ENCODE results near the gene PPP1R10.

Gene PPP1R10

DNA sequence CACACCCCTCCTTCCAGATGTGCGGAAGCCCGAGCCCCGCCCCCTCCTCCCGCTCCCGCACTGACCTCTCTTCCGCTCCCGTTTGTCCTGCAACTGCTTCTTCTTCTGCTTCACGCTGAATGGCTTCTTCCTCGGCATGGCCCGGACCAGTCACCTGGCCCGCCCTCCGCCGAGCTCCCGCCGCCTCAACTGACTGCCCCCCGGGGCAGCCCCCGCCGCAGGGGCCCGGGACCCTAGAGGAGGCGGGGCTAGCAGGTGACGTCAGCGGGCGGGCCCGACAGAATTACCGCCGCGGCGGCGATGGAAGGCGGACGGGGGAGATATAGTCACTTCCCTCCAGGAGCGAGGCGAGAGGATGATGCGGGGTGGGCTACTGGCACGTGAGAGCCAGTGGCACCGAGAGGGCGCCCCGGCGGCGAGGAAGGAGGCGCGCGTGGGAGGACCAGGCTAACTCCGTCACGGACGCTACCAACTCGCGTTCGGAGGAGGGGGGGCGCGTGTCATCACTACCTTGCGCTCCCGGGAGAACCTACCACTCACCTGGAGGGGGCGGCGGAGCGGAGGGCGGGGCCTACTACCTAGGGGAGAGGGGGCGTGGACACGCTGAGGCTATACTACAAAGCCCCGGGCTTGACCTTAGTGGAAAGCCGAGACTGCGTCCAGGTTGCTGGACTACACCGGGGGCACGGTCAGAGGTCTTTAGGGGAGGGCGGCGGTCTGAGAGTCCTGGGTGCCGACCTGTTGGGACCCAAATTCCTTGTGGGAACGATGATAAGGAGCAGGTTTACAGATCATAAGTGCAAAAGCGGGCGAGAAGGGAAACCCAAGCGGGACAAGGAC lies 60.8 kb downstream of the PPP1R10 start, which contains the start of gene GNL1:
GNL1 (minus strand) TSS at position 424 of the 840 bp plus-strand sequence; CDS start at position 138, 286 bp downstream.
- TF ChIP-seq, protein P1, sequence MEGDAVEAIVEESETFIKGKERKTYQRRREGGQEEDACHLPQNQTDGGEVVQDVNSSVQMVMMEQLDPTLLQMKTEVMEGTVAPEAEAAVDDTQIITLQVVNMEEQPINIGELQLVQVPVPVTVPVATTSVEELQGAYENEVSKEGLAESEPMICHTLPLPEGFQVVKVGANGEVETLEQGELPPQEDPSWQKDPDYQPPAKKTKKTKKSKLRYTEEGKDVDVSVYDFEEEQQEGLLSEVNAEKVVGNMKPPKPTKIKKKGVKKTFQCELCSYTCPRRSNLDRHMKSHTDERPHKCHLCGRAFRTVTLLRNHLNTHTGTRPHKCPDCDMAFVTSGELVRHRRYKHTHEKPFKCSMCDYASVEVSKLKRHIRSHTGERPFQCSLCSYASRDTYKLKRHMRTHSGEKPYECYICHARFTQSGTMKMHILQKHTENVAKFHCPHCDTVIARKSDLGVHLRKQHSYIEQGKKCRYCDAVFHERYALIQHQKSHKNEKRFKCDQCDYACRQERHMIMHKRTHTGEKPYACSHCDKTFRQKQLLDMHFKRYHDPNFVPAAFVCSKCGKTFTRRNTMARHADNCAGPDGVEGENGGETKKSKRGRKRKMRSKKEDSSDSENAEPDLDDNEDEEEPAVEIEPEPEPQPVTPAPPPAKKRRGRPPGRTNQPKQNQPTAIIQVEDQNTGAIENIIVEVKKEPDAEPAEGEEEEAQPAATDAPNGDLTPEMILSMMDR (IDR thresholded peaks at IDR 0.05; ENCODE audit: borderline replicate concordance, insufficient read depth, low read depth, low read length) = no peak
- H3K4me3 ChIP-seq (ENCODE audit: low read depth, low read length) = peak within 1 kb of the TSS; percentile 75

DNA sequence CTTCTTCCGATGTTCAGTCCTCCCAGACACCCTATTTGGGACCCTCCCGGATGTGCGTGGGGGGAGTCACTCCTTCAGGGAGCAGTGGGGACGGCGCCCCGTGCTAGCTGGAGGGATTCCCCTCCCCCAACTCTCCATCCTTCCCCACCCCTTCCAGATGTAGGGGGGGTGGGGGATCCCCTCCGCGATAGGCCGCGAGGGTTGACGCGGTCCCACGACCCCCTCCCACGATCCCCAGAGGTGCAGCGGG lies 61.3 kb downstream of the PPP1R10 start:
- H3K4me3 ChIP-seq (ENCODE audit: low read depth, low read length) = peak overlapping the region; percentile 75
- TF ChIP-seq, protein P1 (IDR thresholded peaks at IDR 0.05; ENCODE audit: borderline replicate concordance, insufficient read depth, low read depth, low read length) = no peak

DNA sequence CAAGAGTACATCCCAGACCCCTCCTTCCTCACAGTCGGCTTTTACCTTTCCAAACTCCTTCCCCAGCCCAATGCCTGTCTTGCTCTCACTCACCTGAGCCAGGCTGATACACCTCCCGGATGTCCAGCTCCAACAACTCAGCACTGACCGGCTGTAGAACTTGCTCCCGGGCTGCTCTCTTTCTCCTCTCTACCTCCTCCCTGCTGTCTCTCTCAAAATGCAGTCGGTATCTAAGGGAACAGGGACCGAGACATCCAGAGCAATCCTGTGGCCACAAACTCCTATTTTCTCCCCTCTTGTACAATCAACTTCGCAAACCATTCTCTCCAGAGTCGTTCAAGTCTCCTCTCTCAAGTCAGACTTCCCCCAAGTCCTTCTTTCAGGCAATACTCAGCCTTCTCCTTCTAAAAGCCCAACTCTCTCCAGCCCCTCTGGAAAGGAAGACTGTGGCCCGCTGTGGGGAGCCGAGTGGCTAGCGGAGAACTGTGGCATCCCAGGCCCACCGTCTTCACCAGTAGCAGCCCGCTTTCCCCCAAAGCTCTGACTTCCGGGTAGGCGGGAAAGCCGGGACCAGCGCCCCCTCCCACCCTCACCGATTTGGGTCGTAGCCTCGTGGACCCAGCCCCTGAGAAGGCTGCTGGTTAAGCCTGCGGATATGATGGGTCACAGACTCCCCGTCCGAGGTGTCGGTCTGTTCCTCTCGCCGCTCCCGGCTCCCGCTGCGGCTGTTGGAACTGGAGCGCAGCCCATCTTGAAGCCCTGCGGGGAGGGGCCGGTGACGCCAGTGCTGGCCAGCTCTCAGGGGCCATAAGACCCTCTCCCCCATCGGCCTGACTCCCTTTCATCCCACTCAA lies 61.9 kb downstream of the PPP1R10 start:
- TF ChIP-seq, protein P1 (IDR thresholded peaks at IDR 0.05; ENCODE audit: borderline replicate concordance, insufficient read depth, low read depth, low read length) = no peak
- H3K4me3 ChIP-seq (ENCODE audit: low read depth, low read length) = peak overlapping the region; percentile 75

DNA sequence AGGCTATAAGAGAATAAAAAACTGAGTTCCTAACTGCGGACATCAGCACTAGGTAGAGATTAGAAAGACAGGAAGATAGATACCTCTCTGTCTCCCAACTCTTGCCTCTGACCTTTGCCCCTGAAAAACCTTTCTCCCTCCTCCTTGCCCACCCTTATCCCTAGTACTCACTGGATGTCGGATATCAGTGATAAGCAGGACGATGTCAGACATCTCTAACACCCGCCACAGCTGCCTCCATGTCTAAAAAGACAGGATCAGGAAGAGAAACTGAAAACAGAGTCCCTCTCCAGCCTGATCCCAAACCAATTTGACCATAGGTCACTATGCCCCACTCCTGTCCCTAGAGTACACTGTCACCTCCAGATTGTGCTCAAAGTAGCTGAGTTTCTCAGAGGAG lies 62.6 kb downstream of the PPP1R10 start:
- TF ChIP-seq, protein P1 (IDR thresholded peaks at IDR 0.05; ENCODE audit: borderline replicate concordance, insufficient read depth, low read depth, low read length) = no peak
- H3K4me3 ChIP-seq (ENCODE audit: low read depth, low read length) = no peak overlapping the region

Measured in GM12875 (cell line).